ENCODE data around the gene METAP1D. TPM values are rescaled to one million over a fixed set of nuclear protein-coding genes. Genes with fewer than 3 reads are reported as not detected.
"Not testable (repeated sequence)": the region's sequence is repeated elsewhere in the genome, so short reads cannot be mapped to it uniquely, and the experiment has no call there.

The METAP1D gene
- polyA plus RNA-seq, 1 donor: 14.2 TPM

DNA sequence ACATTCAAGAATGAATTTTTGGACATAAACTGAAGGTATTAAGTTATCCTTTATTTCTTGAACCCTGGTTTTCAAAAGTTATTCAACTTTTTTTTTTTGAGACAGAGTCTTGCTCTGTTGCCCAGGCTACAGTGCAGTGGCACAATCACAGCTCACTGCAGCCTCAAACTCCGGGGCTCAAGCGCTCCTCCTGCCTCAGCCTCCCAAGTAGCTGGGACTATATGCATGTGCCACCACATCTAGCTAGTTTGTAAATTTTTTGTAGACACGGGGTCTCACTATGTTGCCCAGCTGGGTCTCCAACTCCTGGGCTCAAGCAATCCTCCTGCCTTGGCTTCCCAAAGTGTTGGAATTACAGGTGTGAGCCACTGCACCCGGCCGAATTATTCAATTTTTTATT, 2.7 kb upstream of the METAP1D start:
- not testable (repeated sequence) for DNase-seq

DNA sequence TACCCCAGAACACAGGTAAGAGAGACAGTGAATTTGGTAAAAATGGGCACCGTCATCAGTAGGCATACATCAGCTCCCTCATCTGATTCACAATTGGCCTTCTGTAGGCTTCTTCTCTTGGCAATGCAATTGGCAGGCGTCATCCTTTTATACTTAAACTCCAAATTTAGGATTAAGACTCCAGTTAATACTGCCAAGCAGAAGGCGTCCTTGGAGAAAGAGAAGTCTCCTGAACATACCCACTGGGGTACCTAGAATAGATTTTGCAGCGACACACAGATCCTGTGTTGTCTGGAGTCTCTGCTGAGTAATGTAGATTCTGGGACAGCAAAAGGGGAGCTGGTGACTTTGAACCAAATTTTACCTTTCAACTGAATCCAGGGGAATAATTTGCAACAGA, 592 bp upstream of the METAP1D start:
- DNase-seq: no peak

GRCh38 chr2:172000696-172001361, 1.1 kb downstream of the METAP1D start:
- DNase-seq: no peak

DNA sequence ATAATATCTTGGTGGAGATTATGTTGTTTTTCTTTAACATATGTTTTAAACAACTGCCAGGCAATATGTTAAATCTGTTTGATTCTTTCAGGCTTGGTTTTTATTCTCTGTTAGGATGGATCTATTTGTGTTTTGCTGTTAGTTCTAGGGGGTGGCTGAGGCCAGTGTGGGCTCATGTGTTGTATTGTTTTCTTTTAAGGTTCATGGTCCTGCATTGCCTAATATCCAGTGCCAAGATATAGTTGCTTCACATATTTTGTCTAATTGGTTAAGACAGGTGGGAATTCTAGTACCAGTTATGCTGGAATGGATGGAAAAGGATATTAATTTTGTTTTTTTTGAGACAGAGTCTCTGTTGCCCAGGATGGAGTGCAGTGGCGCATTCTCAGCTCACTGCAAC, 7.6 kb downstream of the METAP1D start:
- DNase-seq: no peak

DNA sequence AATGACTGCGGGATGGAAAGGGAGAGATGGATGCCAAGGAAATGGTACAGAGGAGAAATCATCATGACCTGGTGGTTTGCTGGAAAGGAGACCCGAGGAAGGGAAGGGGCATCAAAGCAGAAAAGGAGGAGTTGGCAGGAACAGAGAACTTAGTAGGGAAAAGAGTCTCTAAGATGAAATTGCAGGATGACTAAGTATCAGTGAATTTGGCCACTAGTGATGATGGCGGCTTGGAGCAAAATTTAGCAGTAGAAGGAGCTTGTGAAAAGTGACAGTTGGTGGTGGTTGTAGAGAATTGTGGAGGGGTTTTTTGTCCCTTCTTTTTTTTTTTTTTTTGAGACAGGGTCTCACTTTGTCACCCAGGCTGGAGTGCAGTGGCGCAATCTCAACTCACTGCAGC, 10.1 kb downstream of the METAP1D start:
- DNase-seq: no peak

GRCh38 chr2:172011812-172012575, 12.2 kb downstream of the METAP1D start:
- no peak for DNase-seq

GRCh38 chr2:172012677-172013391, 13.1 kb downstream of the METAP1D start:
- DNase-seq: no peak

DNA sequence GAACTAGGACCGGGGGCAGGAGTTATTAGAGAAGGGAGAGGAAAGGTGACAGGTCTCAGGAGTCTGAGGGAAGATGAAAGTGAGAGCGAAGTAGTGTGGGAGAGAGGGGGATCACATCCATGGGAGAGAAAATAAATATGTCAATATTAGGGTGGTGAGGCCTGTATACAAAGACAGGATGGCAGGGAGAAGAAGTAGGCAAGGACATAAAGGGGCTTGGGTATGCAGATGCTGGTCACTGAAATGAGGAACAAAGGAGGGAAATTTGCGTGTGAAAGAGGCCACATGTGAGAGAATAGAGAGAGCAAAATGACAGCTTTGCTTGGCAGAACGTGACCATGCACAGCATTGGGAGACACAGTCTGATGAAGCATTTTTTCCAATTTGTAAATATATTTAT, 13.6 kb downstream of the METAP1D start:
- DNase-seq: no peak

DNA sequence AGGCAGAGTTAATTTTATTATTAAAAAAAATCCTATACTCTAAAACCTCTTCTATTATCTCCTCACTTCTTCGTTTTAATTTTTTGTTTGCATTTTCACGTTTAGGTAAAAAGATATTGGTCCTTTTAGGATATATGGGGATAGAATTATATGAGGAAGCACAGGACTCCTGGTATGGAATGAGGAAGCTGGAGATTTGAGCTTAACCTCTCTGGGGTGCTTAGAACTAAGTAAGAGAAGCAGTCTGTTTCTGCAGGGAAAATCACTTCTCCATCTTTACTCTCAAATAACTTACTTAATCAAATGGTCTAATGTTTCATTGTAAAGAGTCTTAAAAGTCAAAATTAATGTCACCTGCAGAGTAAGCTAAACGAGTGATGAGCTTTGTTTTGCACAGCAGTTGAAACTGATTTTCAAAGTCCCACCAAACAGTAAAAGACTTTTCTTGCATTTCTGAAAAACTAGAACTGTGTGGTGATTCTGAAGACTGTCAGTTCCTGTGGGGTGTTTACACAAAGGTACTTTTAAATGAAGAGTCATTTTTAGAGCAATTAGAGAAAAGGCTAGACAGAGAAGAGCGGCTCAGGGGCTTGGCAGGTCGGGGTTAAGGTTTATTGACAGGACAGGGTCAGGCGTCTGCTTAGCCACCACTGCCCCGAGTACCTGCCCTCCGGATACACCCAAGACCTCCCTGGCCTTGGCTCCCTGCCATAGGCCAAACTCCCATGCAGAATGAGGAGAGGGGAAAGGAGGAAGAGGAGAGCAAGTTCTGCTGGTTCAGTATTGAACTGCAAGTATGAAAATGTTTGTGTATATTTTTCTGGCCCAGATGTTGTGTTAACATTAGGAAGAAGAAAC, 21.6 kb downstream of the METAP1D start:
- DNase-seq: no peak

DNA sequence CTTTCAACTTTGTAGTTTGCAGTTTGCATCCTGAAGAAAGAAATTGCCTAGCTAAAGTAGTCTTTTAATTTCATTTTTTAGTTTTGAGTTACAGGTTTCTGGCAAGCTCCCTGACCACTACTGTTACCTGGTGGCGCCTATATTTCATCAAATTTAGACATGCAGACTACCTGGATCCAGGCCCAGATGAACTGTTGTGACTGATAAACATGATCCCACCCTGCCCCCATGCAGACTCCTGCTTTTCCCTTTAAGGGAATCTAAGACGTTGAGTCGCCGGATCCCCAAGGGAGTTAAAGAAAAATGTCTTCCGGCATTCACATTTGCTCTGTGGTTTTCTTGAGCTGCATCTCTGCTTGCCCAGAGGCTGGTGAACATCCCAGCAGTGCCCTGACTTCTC, 22.2 kb downstream of the METAP1D start:
- DNase-seq: no peak

GRCh38 chr2:172031536-172031935, 31.8 kb downstream of the METAP1D start:
- peak; percentile 31 for DNase-seq

DNA sequence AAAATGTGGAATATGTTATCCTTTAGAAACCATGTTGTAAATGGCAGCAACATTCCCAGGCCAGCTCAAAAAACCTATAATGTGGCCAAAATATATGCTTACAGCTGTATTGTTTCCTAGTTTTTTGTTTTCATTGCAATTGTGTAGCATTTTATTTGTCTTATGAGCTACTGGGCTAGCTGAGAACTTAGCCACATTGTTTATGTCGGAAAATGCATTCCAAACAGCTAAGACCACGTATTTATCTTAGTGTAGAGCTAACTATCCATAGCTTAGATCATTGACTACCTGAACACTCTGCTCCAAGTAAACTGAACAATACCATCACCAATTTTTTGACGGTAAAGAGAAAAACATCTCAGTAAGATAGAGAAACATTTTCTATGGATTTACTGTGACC, 38.4 kb downstream of the METAP1D start:
- no peak for DNase-seq

- no peak for DNase-seq
Observed at GRCh38 chr2:172038604-172039003, 38.9 kb downstream of the METAP1D start.

- no peak for DNase-seq
Observed at GRCh38 chr2:172039011-172039704, 39.4 kb downstream of the METAP1D start.

- DNase-seq: no peak
Observed at GRCh38 chr2:172040311-172040710, 40.6 kb downstream of the METAP1D start.

DNA sequence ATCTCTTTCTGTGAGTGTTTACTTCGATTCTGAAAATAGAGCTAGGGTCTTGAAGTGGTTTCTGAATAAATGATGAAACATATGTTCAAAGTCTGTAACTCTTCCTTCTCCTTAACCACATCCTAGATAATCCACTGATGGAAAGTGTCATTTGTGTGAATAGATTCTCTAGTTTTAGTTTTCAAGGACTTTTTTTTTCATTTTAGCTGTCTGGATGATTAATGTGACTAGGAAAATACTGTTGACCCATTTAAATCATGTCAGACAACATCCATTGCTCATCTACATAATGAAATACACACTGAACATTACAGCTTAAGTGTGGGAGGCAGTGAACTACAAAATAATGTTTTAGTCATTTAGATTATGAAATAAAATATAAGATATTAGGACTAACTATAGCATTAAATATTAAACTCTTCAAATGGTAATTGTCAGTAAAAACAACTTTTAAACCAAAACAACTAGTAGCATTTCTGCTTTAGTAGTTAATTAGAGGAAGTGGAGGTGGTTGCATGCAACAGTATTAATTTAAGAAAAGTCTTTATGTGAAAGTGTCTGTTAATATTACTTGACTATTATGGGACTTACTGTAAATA, 46.4 kb downstream of the METAP1D start:
- no peak for DNase-seq

- no peak for DNase-seq
Observed at GRCh38 chr2:172046866-172047565, 47.3 kb downstream of the METAP1D start.

DNA sequence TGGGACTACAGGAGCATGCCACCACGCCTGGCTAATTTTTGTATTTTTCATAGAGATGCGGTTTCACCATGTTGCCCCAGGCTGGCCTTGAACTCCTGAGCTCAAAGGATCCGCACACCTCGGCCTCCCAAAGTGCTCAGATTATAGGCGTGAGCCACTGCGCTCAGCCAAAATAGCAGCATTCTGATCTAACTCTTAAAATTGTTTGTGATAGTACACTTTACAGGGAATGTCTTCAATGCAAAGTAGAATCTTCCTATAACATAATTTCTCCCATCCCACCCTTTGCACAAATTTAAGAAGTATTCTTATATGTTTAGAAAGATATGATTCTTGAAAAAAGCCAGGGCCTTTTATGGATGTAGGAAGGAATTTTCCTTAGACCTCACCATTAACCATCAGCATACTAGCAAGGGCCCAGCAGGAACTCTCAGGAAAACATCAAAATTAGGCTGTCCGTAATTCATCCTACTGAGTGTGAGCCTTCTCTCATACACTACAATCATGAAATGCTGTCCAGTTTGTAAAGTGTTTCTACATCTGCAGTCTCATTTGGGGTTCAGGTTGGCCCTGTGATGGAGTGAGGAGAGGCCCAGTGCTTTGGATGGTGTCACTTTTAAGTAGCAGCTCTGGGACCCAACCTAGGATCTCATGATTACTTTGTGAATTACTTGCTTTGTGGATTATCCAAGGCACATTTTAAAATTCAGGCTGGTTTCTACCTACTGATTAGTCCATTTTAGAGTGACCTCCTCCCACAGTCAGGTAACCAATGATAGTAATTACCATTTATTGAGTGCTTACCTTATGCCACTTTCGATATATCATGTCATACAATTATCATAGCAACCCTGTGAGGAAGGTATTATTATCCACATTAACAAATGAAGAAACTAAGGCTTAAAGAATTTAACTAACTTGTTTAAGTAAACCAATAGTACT, 48.1 kb downstream of the METAP1D start:
- DNase-seq: no peak
